OCI-LY3 (cell line): Measurements from ENCODE around the gene SNRPF.

Source experiments
- EZH2phosphoT487 ChIP-seq: fragments of 200-600 bp; shearing (Covaris generic); IDR thresholded peaks from 2 replicates; pipeline ENCODE4 v1.6.1; 2018; ENCODE audit warnings: antibody characterized with exemption, mixed run types, low read depth
- TF ChIP-seq, protein P1 (sequence below): fragments of 200-600, 300-600 bp; sonication (generic); IDR thresholded peaks from 2 replicates; pipeline ENCODE4 v1.5.1; 2014; ENCODE audit warnings: antibody characterized with exemption, low read length, low read depth

DNA sequence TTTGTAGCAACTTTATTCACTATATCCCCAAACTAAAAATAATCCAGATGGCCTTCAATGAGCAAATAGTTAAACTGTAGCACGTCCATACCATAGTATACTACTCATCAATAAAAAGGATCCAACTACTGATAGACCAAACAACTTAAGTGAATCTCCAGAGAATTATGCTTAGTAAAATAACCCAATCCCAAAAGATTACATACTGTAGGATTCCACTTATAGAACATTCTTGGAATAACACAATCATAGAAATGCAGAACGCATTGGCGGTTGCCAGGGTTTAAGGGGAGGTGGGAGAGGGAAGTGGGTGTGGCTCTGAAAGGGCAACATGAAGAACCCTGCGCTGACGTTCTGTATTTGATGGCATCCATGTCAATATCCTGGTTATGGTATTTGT lies 28.6 kb downstream of the SNRPF start:
- TF ChIP-seq, protein P1, sequence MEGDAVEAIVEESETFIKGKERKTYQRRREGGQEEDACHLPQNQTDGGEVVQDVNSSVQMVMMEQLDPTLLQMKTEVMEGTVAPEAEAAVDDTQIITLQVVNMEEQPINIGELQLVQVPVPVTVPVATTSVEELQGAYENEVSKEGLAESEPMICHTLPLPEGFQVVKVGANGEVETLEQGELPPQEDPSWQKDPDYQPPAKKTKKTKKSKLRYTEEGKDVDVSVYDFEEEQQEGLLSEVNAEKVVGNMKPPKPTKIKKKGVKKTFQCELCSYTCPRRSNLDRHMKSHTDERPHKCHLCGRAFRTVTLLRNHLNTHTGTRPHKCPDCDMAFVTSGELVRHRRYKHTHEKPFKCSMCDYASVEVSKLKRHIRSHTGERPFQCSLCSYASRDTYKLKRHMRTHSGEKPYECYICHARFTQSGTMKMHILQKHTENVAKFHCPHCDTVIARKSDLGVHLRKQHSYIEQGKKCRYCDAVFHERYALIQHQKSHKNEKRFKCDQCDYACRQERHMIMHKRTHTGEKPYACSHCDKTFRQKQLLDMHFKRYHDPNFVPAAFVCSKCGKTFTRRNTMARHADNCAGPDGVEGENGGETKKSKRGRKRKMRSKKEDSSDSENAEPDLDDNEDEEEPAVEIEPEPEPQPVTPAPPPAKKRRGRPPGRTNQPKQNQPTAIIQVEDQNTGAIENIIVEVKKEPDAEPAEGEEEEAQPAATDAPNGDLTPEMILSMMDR = no peak
- TF ChIP-seq EZH2phosphoT487 = no peak
